ENCODE results near the gene STRN3.

The STRN3 gene

DNA sequence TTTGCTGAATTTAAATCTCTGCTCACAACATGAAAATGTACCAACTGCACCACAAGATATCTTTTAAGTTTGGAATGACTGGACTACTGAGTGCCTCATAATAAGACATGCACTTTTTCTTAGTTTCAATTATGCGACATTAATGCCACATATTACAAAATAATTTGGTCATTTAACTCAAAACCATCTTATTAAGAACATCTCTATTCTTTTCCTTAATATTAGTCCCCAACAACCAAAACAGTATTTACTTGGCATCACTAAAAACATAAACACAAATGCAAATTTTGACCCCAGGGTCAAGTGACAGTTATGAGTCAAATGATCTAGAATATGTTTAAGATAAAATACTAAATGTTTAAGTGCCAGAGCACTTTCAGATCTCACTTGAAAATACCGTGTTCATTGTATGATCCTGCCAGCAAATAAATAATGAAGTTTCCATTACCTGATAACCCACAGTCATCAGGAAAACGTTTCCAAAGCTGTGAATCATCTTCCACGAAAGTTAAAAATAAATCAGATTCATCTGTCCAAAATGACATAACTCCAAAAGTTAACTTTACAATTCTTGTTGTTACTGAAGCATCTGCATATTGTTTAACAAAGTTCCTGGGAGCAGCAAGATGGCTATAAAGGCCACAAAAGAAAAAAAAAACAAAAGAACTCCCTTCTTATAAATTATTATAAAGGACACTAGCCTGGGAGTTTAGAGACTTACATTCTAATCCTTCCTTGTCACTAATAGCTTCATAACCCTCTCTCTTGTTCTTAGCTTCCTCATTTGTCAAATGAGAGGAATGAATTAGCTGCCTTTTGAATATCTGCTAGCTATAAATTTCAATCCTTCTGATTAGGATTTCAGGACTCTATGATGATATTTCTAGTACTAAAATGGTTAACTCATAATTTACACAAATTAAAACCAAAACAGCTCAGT lies 31.2 kb downstream of the STRN3 start:
- DNase-seq (ENCODE audit: extremely low read depth, low read depth): no peak
- TF ChIP-seq, protein P1, sequence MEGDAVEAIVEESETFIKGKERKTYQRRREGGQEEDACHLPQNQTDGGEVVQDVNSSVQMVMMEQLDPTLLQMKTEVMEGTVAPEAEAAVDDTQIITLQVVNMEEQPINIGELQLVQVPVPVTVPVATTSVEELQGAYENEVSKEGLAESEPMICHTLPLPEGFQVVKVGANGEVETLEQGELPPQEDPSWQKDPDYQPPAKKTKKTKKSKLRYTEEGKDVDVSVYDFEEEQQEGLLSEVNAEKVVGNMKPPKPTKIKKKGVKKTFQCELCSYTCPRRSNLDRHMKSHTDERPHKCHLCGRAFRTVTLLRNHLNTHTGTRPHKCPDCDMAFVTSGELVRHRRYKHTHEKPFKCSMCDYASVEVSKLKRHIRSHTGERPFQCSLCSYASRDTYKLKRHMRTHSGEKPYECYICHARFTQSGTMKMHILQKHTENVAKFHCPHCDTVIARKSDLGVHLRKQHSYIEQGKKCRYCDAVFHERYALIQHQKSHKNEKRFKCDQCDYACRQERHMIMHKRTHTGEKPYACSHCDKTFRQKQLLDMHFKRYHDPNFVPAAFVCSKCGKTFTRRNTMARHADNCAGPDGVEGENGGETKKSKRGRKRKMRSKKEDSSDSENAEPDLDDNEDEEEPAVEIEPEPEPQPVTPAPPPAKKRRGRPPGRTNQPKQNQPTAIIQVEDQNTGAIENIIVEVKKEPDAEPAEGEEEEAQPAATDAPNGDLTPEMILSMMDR (IDR thresholded peaks at IDR 0.05; ENCODE audit: low read depth, low read length, missing control alignments): no peak
- no peak overlapping the region for H3K4me3 ChIP-seq (replicated peaks; ENCODE audit: low read depth, low read length)

DNA sequence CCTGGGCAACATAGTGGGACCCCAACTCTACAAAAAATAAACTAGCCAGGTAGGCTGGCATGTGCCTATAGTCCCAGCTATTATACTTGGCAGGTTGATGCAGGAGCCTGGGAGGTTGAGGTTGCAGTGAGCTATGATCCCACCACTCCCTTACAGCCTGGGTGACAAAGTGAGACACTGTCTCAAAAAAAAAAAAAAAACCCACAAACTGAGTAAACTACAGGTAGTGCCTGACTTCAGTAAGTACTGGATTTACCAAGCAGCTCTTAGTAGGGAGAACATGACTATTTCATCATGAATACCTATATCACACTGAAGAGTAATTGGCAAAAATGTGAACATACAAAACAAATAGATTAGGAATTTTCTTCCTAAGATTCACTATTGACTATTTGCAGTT lies 33.1 kb downstream of the STRN3 start:
- H3K4me3 ChIP-seq (replicated peaks; ENCODE audit: low read depth, low read length): no peak overlapping the region
- no peak for DNase-seq (ENCODE audit: extremely low read depth, low read depth)
- TF ChIP-seq, protein P1 (IDR thresholded peaks at IDR 0.05; ENCODE audit: low read depth, low read length, missing control alignments): no peak

- DNase-seq (ENCODE audit: extremely low read depth, low read depth): no peak
- no peak overlapping the region for H3K4me3 ChIP-seq (replicated peaks; ENCODE audit: low read depth, low read length)
- TF ChIP-seq, protein P1 (IDR thresholded peaks at IDR 0.05; ENCODE audit: low read depth, low read length, missing control alignments): no peak
Observed at GRCh38 chr14:30991408-30991807, 34.8 kb downstream of the STRN3 start.

DNA sequence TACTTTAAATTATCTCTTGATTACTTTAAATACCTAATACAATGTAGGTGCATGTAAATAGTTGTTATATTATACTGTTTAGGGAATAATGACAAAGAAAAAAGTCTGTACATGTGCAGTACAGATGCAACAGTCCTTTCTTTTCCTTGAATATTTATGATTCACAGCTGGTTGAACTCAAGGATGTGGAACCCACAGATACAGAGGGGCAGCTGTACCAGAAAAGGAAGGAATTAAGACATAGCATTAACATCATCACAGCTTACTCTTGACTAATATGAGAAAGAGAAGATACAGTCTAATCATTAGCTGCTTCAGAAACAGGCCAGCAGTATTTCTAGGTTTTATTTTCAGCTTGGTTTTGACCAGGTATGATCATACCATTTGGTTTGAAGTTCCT lies 35.4 kb downstream of the STRN3 start:
- TF ChIP-seq, protein P1 (IDR thresholded peaks at IDR 0.05; ENCODE audit: low read depth, low read length, missing control alignments): no peak
- DNase-seq (ENCODE audit: extremely low read depth, low read depth): no peak
- H3K4me3 ChIP-seq (replicated peaks; ENCODE audit: low read depth, low read length): no peak overlapping the region

- TF ChIP-seq, protein P1 (IDR thresholded peaks at IDR 0.05; ENCODE audit: low read depth, low read length, missing control alignments): no peak
- DNase-seq (ENCODE audit: extremely low read depth, low read depth): no peak
- H3K4me3 ChIP-seq (replicated peaks; ENCODE audit: low read depth, low read length): no peak overlapping the region
Observed at GRCh38 chr14:30988509-30988908, 37.7 kb downstream of the STRN3 start.

DNA sequence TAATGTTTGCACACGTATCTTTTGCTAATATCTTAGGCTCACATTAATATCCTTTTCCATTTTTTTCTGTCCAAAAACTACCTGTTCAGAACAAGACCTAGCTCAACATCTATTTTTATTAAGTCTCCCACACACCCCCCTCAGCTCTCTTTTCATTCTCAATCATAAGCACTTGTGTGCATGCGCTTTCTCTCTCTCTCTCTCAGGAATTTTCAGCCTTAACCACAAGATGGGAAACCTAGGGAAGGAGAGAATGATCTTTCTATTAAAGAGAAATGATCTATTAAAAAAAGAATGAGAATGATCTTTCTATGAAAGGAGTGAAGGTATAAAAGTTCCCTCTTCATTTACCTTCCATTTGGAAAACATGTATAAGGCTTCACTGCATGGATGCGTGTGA lies 40.4 kb downstream of the STRN3 start:
- H3K4me3 ChIP-seq (replicated peaks; ENCODE audit: low read depth, low read length): no peak overlapping the region
- TF ChIP-seq, protein P1 (IDR thresholded peaks at IDR 0.05; ENCODE audit: low read depth, low read length, missing control alignments): no peak
- no peak for DNase-seq (ENCODE audit: extremely low read depth, low read depth)

Measured in HFF-Myc (cell line).